CD4-positive, alpha-beta T cell treated with Interleukin-4 for 4 hours (primary cell): ENCODE measurements around the gene HSCB.
"Not testable (repeated sequence)": the region's sequence is repeated elsewhere in the genome, so short reads cannot be mapped to it uniquely, and the experiment has no call there.

Source experiments
- DNase-seq: peaks from one replicate; pipeline ENCODE4 v3.0.0-alpha.2; 2020

The HSCB gene, protein sequence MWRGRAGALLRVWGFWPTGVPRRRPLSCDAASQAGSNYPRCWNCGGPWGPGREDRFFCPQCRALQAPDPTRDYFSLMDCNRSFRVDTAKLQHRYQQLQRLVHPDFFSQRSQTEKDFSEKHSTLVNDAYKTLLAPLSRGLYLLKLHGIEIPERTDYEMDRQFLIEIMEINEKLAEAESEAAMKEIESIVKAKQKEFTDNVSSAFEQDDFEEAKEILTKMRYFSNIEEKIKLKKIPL

DNA sequence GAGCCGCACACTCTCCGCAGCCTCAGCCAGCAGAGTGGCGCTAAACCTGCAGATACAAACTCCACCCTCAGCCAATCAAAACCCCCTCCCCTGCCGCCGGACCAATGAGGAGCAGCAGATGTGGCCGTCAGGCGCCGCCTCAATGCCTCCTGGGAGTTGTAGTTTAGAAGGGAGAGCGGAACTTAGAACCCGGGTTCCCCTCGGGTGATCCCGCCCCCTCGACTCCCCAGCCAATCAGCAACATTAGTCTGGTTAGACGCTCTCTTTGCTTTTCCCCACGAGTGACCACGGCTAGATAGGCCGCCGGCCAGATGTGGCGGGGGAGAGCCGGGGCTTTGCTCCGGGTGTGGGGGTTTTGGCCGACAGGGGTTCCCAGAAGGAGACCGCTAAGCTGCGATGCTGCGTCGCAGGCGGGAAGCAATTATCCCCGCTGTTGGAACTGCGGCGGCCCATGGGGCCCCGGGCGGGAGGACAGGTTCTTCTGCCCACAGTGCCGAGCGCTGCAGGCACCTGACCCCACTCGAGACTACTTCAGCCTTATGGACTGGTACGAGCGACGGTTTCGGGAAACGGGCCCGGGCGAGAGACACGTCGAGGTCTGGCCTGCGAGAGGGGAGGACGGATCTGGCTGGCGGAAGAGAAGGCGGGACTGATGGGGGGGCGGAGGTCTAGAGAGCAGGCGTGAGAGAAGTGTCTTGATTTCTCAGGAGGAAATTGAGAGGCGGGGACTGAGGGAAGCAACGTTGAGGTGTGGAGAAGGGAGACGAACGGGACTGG is at the start of gene HSCB, which contains the start of gene CHEK2:
Gene HSCB, plus strand, starts transcription at position 255 of the 777 bp plus-strand sequence. Its CDS starts 57 bp downstream, at position 312.
Gene CHEK2, minus strand, starts transcription at position 36 of the 777 bp plus-strand sequence. CDS start 7,099 bp downstream, outside the sequence.
- DNase-seq: peak; percentile 98

DNA sequence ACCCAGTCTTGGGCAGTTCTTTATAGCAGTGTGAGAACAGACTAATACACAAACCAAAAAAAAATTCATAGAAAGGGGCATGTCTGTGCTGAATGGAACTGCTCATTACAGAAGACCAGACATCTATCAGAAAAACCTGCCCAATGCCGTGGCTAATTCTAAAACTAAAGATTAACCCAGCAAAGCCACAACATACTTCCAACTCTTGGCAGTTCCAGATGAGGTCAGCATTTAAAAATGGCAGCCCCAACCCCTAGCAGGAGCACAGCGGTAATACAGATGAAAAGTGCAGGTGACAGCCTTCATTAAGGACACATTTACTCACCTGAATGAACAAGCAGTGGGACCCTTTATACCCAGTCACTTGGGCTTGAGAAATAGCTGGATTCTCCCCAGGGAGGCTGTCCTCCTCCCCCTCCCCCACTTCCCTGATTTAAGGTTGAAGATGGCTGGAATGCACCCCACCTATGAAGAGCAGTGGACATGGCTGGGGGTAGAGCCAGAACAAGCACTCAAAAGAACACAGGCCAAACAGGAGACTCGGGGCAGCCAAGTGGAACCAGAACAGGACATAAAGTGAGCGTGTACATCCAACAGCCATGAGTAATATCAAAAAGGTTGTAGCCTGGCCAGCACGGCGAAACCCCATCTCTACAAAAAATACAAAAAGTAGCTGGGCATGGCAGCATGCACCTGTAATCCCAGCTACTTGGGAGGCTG is 48.6 kb upstream of the HSCB start:
- not testable (repeated sequence) for DNase-seq

DNA sequence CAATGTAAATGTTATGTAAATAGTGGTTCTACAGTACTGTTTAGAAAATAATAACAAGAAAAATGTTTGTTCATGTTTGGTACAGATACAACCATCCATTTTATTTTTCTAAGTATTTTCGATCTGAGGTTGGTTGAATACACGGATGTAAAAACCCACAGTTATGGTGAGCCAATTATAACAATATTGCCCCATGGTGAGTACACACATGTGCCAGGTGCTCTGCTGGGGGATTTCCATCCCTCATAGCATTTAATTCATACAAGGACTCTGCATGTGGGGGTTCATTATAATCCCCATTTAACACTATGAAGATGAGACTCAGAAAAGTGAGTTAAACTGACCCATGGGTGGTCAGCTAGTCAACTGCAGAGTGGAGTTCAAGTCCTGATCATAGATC is 38.9 kb upstream of the HSCB start:
- DNase-seq: no peak

DNA sequence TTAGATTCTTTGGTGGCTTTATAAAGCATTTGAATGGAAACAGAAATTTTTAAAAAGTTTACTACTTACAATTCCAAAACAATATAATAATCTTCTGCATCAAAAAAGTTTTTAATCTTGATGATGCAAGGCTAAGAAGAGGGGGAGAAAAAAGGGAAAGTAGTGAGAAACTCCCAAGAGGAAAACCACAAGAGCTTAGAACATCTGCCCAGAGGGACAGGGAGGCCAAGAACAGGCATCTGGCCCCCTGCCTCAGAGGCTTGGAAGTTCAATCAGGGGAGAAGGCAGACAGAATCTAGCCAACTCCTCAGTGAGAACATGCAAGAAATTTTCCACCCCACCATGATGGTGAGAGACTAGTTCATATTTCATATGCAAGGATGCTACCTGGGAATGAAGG is 38.4 kb upstream of the HSCB start:
- DNase-seq: no peak

DNA sequence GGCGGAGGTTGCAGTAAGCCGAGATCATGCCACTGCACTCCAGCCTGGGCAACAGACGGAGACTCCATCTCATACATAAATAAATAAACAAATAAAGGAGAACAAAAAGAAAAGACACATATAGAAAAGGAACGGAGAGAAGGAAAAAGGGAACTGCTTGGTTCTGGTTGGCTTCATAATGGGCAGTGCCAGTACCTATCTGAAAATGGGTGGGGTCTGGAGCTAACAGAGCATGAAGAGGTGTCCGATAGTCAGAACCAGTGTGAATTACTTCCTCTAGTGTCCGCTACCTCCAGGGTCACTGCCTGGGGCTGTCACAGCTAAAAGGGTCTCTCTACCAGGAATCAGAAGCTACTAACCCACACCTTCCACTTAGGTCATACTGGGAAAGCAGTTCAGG is 35.0 kb upstream of the HSCB start:
- DNase-seq: no peak

DNA sequence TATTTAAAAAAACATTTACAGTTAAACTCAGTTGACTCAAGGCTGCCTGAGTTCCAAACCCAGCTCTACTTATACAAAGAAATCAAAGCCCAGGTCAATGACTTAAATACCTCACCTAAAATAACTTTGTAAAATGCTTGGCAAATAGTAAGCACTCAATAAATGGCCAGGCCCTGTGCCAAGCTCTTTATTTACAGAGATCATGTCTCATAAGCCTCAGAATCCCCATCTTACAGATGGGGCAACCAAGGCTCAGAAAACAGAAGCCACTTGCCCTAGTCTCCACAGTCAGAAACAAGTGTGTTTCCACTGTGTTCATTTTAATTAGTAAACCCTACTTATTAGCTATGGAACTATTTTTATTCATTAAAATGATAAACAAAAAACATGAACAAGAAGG is 31.7 kb upstream of the HSCB start:
- no peak for DNase-seq

DNA sequence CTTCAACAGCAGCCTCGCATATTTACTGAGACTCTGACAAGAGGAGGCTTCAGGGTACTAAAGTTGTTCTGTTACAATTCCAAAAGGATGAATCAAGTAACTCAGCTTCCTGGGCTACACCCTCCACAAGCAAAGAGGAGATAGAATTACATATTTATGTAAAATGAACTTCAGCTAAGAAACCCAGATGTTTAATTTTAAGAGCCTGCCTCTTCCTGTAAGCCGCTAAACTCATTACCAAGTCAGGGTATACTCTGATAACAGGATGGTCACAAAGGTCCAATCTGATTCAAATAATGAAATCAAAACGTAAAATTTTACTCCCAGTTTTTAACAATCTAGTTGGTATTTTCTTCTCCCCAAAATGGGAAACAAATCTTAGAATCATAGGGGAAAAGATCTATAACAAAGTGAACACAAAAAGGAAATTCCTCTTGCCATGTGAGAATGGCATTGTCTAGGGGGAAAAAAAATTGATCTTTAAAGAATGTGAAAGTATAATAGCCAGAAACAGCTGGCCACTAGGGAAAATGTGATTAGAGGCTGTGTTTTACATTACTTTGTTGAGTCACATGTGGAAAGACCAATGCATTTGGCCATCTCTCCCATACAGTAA is 31.2 kb upstream of the HSCB start:
- no peak for DNase-seq

DNA sequence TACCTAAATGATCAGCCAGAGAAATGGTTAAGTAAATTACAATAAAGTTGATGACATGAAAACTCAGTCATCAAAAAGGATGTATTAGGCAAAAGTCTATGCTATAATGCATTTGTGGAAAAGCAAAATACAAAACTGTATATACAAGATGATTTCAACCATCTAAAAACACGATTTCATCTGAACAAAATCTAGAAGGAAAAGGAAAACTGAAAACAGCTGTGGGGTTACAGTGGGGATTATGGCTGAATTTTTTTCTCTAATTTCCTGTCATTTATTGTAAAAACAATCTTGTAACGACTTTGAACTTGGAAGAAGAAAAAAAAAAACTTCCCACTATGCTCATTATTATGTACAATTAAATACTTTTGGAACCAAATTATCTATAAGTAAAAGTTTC is 30.5 kb upstream of the HSCB start:
- no peak for DNase-seq

DNA sequence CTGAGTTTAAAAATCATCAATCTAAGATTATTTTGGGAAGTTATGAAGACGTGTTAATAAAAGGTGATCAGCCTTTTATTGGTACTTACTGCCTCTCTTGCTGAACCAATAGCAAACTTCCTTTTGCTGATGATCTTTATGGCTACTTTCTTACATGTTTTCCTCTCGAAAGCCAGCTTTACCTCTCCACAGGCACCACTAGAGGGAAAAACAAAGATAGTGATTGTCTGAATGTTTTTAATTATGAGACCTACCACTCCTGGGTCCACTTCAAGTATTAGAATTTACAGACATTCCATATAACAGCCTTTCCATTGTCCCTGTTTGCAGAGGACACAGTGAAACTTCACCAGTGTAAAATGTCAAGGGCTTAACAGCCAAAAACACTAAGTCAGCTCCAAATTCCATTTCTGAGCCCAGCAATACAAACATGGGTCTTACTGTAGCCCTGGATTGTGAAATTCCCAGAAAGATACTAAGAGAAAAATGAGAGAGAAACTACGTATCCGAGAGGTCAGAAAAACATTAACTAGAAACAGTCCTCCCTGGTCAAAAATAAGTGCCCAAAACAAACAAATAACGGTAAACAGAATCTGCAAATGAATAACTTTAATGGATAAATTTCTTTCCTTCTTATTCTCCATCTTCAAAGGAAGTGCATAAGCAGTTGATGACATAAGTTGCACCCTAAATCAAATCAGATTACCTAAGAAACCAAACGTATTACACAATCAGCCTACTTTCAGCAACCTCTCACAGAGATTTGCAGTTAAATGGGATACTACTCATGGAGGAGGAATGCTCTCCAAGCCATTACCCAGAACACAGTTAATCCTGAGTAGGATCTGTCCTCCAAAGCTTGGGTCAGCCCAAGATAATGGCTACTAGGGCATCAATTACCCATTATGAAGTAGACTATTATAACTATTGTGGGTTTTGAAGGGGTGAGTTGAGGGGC is 29.7 kb upstream of the HSCB start:
- DNase-seq: no peak

DNA sequence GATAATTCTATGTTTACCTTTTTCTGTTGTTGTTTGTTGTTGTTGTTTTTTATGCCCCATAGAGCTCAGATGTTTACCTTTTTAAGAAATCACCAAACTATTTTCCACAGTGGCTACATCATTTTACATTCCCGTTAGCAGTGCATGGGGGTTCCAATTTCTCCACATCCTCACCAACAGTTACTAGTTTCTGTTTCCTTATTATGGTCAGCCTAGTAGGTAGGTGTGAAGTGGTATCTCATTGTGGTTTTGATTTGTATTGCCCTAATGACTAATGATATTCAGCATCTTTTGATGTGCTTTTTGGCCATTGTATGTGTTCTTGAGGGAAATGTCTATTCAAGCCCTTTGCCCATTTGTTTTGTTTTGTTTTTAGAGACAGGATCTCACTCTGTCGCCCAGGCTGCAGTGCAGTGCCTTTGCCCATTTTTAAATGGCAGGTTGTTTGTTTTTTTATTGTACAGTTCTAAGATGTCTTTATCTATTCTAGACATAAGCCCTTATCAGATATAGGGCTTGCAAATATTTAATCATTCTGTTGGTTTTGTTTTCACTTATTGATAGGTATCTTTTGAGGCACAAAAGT is 27.7 kb upstream of the HSCB start:
- peak; percentile 7 for DNase-seq

DNA sequence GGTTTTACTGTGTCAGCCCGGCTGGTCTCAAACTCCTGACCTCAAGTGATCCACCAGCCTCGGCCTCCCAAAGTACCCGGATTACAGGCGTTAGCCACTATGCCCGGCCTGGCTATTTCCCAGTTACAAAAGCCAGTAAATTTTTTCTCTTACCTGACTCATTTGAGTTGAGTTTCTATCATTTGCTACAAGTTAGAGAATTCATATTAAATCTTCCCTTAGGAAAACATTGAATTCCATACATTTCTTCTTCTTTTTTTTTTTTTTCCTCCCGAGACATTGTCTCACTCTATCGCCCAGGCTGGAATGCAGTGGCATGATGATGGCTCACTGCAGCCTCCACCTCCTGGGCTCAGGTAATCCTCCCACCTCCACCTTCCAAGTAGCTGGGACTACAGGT is 26.2 kb upstream of the HSCB start:
- DNase-seq: no peak

DNA sequence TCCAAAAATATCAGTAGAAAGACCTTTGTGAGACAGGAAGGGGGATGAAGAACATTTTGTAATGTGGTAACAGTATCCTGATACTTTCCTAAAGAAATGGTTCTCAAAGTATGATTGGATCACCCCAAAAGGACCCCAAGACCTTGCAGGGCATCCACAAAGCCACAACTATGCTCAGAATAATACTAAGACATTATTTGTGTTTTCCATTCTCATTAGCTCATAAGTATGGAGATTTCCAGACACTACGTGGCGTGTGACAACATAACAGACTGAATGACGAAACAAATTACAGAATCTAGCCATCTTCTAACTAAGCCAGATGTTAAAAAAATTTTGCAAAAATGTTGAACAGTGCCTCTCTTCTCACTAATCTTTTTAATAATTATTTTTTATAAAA is 25.2 kb upstream of the HSCB start:
- DNase-seq: no peak

DNA sequence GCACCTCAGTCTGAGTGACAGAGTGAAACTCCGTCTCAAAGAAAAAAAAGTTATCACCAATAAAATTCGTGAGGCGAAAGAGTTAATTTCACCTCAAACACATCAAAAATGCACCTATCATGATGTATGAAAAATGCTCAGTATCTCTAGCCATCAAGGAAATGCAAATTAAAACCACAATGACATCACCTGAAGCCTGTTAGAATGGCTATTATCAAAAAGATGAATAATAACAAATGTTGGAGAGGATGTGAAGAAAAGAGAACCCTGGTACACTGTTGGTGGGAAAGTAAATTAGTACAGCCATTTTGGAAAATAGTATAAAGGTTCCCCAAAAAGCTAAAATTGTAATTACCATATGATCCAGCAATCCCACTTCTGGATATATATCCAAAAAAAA is 23.8 kb upstream of the HSCB start:
- DNase-seq: no peak

DNA sequence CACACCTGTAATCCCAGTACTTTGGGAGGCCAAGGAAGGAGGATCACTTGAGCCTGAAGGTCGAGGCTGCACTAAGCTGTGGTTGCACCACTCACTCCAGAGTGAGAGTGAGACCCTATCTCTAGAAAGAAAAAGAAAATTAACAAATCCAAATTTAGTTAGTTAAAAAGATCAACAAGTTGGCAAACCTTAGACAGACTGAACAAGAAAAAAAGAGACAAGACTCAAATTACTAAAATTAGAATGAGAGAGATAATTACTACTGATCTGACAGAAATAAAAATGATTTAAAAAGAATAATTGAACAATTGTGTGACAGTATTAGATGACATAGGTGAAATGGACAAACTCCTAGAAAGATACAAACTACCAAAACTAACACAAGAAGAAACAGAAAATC is 13.8 kb upstream of the HSCB start:
- no peak for DNase-seq

DNA sequence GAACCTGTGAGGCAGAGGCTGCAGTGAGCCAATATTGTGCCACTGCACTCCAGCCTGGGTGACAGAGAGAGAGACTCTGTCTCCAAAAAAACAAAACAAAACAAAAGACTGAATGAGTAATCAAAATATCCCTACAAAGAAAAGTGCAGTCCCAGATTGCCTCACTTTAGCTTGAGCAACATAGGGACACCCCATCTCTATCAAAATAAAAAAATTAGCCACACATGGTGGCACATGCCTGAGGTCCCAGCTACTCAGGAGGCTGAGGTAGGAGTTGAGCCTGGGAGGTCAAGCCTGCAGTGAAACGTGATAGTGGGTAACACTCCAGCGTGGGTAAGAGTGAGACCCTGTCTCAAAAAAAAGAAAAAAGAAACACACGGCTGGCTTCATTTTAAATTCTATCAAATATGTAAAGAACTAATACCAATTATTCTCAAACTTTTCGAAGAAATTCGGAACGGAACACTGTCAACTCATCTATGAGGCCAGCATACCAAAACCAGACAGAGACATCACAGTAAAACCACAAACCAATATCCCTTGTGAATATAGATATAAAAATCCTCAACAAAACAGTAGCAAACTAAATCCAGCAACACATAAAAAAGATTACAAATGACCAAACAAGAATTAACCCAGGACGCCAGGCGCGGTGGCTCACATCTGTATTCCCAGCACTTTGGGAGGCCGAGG is 13.1 kb upstream of the HSCB start:
- no peak for DNase-seq

DNA sequence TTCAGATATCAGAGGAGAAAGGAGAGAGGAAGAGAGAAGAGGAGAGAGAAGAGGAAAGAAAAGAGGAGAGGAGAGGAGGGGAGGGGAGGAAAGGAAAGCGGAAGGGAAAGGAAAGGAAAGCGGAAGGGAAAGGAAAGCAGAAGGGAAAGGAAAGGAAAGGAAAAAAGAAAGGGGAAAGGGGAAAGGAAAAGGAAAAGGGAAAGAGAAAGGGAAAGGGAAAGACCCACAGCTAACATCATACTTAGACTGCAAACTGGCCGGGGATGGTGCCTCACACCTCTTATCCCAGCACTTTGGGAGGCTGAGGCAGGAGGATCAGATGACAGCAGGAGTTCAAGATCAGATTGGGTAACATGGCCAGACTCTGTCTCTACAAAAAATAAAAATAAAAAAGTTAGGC is 11.7 kb upstream of the HSCB start:
- no peak for DNase-seq

DNA sequence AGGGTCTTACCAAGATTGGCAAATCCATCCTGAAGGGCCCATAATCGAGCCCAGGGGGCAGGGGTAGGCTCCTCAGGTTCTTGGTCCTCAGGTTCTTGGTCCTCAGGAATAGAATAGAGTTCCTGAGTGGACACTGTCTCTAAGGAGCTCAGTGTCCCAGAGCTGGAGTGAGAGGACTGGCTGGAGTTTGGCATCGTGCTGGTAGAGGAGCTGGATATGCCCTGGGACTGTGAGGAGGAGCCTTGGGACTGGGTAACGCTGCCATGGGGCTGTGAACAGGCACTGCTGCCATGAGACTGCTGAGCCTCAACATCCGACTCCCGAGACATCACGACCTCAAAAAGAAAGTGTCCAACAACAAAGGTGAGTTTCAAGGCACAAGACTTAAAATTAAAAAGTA is 7.4 kb upstream of the HSCB start:
- DNase-seq: no peak

DNA sequence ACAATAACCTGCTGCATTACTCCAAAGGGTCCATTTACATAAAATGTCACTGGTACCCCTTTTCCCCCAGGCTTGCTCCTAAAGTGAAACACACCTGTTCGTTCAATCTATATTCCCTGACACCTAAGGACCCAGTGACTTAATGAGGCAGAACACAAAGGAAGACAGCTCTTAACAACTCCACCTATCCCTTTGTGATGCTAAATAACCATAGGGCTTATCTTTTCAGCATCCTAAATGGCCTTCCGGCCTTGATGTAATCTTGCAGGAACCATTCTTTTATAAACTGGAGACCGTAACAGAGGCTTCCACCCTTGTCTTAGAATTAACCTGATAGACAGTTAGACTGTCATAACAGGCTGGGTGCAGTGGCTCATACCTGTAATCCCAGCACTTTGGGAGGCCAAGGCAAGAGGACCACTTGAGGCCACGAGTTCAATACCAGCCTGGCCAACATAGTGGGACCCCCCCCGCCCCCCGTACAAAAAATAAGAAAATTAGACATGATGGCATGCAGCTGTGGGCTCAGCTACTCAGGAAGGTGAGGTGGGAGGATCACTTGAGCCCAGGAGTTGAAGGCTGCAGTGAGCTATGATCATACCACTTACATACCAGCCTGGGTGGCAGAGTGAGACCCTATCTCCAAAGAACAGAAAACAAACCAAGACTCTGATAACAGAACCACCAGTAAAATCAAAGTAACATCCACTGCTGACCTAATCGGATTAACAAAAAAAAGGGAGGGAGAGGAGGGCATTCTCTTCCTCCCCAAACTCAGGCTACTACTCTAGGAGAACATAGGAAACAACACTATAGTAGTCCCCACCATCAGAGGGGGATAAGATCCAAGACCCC is 5.3 kb upstream of the HSCB start:
- DNase-seq: no peak

DNA sequence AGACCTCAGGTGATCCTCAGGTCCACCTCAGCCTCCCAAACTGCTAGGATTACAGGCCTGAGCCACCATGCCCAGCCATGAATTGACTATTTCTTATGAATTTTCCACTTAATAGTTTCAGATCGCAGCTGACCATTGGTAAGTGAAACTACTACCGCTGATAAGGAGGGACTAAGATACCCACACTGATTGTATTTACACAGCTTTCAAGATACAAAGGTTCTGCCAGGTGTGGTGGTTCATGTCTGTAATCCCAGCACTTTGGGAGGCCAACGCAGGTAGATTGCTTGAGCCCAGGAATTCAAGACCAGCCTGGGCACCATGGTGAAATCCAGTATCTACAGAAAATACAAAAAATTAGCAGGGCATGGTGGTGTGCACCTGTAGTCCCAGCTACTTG is 4.1 kb upstream of the HSCB start:
- DNase-seq: no peak

DNA sequence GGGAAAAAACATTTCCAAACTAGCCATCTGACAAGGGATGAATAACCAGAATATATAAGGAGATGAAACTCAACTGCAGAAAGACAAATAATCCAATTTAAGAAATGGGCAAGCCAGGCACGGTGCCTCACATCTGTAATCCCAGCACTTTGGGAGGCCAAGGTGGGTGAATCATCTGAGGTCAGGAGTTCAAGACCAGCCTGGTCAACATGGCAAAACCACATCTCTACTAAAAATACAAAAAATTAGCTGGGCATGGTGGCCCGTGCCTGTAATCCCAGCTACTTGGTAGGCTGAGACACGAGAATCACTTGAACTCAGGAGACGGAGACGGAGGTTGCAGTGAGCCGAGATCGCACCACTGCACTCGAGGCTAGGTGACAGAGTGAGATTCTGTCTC is 3.0 kb upstream of the HSCB start:
- not testable (repeated sequence) for DNase-seq
